Osteoblast (primary cell): ENCODE results near the gene AKAP6. TPM values are rescaled to one million over a fixed set of nuclear protein-coding genes. Genes with fewer than 3 reads are reported as not detected.

Experiments
- DNase-seq: peaks from one replicate; pipeline ENCODE4 v3.0.0; 2011; ENCODE audit warnings: low spot score, mixed read lengths; ENCODE audit not compliant: insufficient read length; ENCODE audit errors: missing footprints
- H2AFZ ChIP-seq: 2 replicates; pipeline ENCODE4 v1.6.0; 2011; ENCODE audit warnings: mild to moderate bottlenecking, low read length
- H3K27ac ChIP-seq: 2 replicates; pipeline ENCODE4 v1.5.1; 2011; ENCODE audit warnings: mild to moderate bottlenecking, low read depth, low read length, moderate library complexity
- H3K27me3 ChIP-seq: 2 replicates; pipeline ENCODE4 v1.6.0; 2012; ENCODE audit warnings: mild to moderate bottlenecking, control low read depth, inconsistent platforms, low read length, moderate library complexity; ENCODE audit not compliant: insufficient read depth
- H3K36me3 ChIP-seq: 2 replicates; pipeline ENCODE4 v1.5.1; 2011; ENCODE audit warnings: mild to moderate bottlenecking, low read length, control low read depth, moderate library complexity; ENCODE audit not compliant: insufficient read depth
- H3K4me1 ChIP-seq: 2 replicates; pipeline ENCODE4 v1.5.1; 2011; ENCODE audit warnings: mild to moderate bottlenecking, low read length, control low read depth, moderate library complexity; ENCODE audit not compliant: insufficient read depth
- H3K4me2 ChIP-seq: 2 replicates; pipeline ENCODE4 v1.6.0; 2011; ENCODE audit warnings: mild to moderate bottlenecking, low read length; ENCODE audit not compliant: insufficient read depth
- H3K4me3 ChIP-seq: fragments of 200-600 bp; sonication (generic); 3 replicates; pipeline ENCODE4 v1.5.1; 2012; ENCODE audit warnings: mild to moderate bottlenecking, low read length, inconsistent platforms; ENCODE audit not compliant: insufficient read depth
- H3K79me2 ChIP-seq: 2 replicates; pipeline ENCODE4 v1.6.0; 2012; ENCODE audit warnings: mild to moderate bottlenecking, low read length, control low read depth, inconsistent platforms; ENCODE audit not compliant: insufficient read depth
- H3K9me3 ChIP-seq: 2 replicates; pipeline ENCODE4 v1.5.1; 2011; ENCODE audit warnings: low read depth, low read length, control low read depth
- H4K20me1 ChIP-seq: 2 replicates; pipeline ENCODE4 v1.6.0; 2012; ENCODE audit warnings: mild to moderate bottlenecking, low read length, control low read depth; ENCODE audit not compliant: insufficient read depth
- total RNA-seq: library from RNA; depleted of rRNA; stranded (reverse); fragments of >200 nt; gene quantifications from 2 replicates; pipeline ENCODE4 v1.2.3, GENCODE V29; 2012
- TF ChIP-seq, protein P1 (sequence below): IDR thresholded peaks from 2 replicates; pipeline ENCODE4 v1.5.1; 2011; ENCODE audit warnings: mild to moderate bottlenecking, low read depth, low read length, moderate library complexity; ENCODE audit errors: extremely low read depth

Gene AKAP6
- total RNA-seq, 1 donor: 2.2 TPM

DNA sequence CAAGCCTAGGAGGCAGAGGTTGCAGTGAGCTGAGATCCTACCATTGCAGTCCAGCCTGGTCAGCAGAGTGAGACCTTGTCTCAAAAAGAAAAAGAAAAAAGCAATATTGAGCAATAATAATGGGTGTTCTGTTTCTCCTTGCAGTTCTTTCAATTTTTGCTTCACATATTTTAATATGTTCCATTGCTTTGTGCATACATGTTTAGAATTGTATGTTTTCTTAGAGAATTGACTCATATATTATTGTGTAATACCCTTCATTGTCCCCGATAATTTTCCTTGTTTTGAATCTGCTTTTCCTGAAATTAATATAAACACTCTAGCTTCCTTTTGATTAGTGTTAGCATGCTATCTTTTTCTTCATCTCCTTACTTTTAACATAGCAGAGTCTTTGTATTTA, 471.2 kb downstream of the AKAP6 start:
- H3K4me1 ChIP-seq: no peaks in the 10 kb centered on the region
- no peak overlapping the region for H2AFZ ChIP-seq
- TF ChIP-seq, protein P1, sequence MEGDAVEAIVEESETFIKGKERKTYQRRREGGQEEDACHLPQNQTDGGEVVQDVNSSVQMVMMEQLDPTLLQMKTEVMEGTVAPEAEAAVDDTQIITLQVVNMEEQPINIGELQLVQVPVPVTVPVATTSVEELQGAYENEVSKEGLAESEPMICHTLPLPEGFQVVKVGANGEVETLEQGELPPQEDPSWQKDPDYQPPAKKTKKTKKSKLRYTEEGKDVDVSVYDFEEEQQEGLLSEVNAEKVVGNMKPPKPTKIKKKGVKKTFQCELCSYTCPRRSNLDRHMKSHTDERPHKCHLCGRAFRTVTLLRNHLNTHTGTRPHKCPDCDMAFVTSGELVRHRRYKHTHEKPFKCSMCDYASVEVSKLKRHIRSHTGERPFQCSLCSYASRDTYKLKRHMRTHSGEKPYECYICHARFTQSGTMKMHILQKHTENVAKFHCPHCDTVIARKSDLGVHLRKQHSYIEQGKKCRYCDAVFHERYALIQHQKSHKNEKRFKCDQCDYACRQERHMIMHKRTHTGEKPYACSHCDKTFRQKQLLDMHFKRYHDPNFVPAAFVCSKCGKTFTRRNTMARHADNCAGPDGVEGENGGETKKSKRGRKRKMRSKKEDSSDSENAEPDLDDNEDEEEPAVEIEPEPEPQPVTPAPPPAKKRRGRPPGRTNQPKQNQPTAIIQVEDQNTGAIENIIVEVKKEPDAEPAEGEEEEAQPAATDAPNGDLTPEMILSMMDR: no peak
- no peak overlapping the region for H3K27ac ChIP-seq
- H3K36me3 ChIP-seq: no peaks in the 10 kb centered on the region
- H4K20me1 ChIP-seq: no peaks in the 10 kb centered on the region
- peaks cover 3% of the 10 kb centered on the region for H3K9me3 ChIP-seq
- no peak for DNase-seq
- H3K4me3 ChIP-seq: no peak overlapping the region
- no peak overlapping the region for H3K4me2 ChIP-seq
- no peaks in the 10 kb centered on the region for H3K27me3 ChIP-seq
- H3K79me2 ChIP-seq: no peaks in the 10 kb centered on the region

- peaks cover 3% of the 10 kb centered on the region for H3K9me3 ChIP-seq
- TF ChIP-seq, protein P1: no peak
- H3K27ac ChIP-seq: no peak overlapping the region
- no peak for DNase-seq
- H2AFZ ChIP-seq: no peak overlapping the region
- H3K79me2 ChIP-seq: no peaks in the 10 kb centered on the region
- no peaks in the 10 kb centered on the region for H3K4me1 ChIP-seq
- H3K27me3 ChIP-seq: no peaks in the 10 kb centered on the region
- H3K4me2 ChIP-seq: no peak overlapping the region
- no peak overlapping the region for H3K4me3 ChIP-seq
- H4K20me1 ChIP-seq: no peaks in the 10 kb centered on the region
- no peaks in the 10 kb centered on the region for H3K36me3 ChIP-seq
These were observed 473.2 kb downstream of the AKAP6 start for GRCh38 chr14:32802295-32802694.

GRCh38 chr14:32805979-32806378, 476.9 kb downstream of the AKAP6 start:
- Histone ChIP-seq H3K36me3 (no peaks in the 10 kb centered on the region), H3K9me3 (peaks cover 3% of the 10 kb centered on the region), H4K20me1 (no peaks in the 10 kb centered on the region), H3K27ac (no peak overlapping the region), H3K79me2 (no peaks in the 10 kb centered on the region), H3K4me1 (no peaks in the 10 kb centered on the region), H3K4me3 (no peak overlapping the region), H2AFZ (no peak overlapping the region), H3K4me2 (no peak overlapping the region), H3K27me3 (no peaks in the 10 kb centered on the region)
- TF ChIP-seq, protein P1: no peak
- DNase-seq: no peak

DNA sequence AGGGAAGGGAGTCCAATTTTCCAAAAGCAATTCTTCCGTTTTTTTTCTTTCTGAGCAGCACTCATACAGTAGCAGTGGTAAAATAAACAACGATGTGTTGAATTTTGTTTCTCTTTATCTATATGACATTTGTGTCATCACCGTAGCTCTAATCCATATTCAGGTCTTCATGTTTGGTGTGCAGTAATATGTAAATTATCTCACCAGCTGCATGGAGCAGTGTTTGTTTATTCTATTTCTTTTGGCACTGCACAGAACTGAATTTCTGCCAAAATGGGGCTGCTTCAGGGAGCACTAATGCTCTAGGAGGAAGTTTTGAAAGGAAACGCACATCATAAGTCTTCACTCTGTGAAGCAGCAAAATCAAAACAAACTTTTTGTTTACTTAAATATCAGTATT, 479.5 kb downstream of the AKAP6 start:
- Histone ChIP-seq H2AFZ (no peak overlapping the region), H3K79me2 (no peaks in the 10 kb centered on the region), H3K4me2 (peak overlapping the region; percentile 2), H3K27me3 (no peaks in the 10 kb centered on the region), H3K4me3 (no peak overlapping the region), H3K27ac (no peak overlapping the region), H3K36me3 (no peaks in the 10 kb centered on the region), H3K9me3 (peaks cover 3% of the 10 kb centered on the region), H3K4me1 (no peaks in the 10 kb centered on the region), H4K20me1 (no peaks in the 10 kb centered on the region)
- TF ChIP-seq, protein P1: no peak
- DNase-seq: no peak
